ENCODE results near the gene ADGRA1. TPM values are rescaled to one million over a fixed set of nuclear protein-coding genes. Genes with fewer than 3 reads are reported as not detected.

Gene ADGRA1
- polyA plus RNA-seq, 2 of the 4 experiments (the other 2 are of a cell fraction) = not detected

GRCh38 chr10:133104068-133104962 lies 16.6 kb downstream of the ADGRA1 start:
- no peak for FAIRE-seq
- Histone ChIP-seq H3K27ac (no peak overlapping the region), H3K9me3 (peaks cover 16% of the 10 kb centered on the region; the same call in 2 of the 3 replicates), H3K4me2 (no peak overlapping the region), H3K4me3 (no peak overlapping the region), H3K4me1 (no peaks in the 10 kb centered on the region)
- TF ChIP-seq HOXA7 (CRISPR knock-in tag; IDR thresholded peaks at IDR 0.05) = no peak
- TF ChIP-seq POLR2AphosphoS2 (conservative IDR thresholded peaks at IDR 0.05; ENCODE audit: low read length) = no peak
- TF ChIP-seq E2F6 (IDR thresholded peaks at IDR 0.05; ENCODE audit: borderline replicate concordance, low read depth) = no peak
- no peak for TF ChIP-seq RFX5 (IDR thresholded peaks at IDR 0.05)
- TF ChIP-seq NR3C1 (IDR thresholded peaks at IDR 0.05) = no peak
- no peak for TF ChIP-seq ELK1 (IDR thresholded peaks at IDR 0.05; ENCODE audit: low read depth, low read length)
- no peak for TF ChIP-seq BHLHE40 (IDR thresholded peaks at IDR 0.05; ENCODE audit: low read depth, low read length)
- TF ChIP-seq MYC (IDR thresholded peaks at IDR 0.05; ENCODE audit: borderline replicate concordance, low read length) = no peak
- no peak for TF ChIP-seq TFCP2L1 (CRISPR knock-in tag; IDR thresholded peaks at IDR 0.05)
- no peak for TF ChIP-seq ZC3H11A (IDR thresholded peaks at IDR 0.05)
- no peak for TF ChIP-seq HOXB5 (CRISPR knock-in tag; IDR thresholded peaks at IDR 0.05)
- no peak for TF ChIP-seq HMGXB4 (CRISPR knock-in tag; IDR thresholded peaks at IDR 0.05; ENCODE audit: borderline replicate concordance)
- TF ChIP-seq TP53 (CRISPR knock-in tag; IDR thresholded peaks at IDR 0.05) = no peak
- TF ChIP-seq ESRRA (IDR thresholded peaks at IDR 0.05; ENCODE audit: borderline replicate concordance, low read length) = no peak
- TF ChIP-seq MAZ (IDR thresholded peaks at IDR 0.05; ENCODE audit: borderline replicate concordance, low read depth, low read length) = no peak
- CTCF ChIA-PET = interaction anchor here (0.6 to 2.0 kb wide), 3 partner anchors 10 to 42 kb away, joined by 3 to 4 read pairs (median 3); no protein-coding TSS in a partner anchor
- no peak for DNase-seq (ENCODE audit: low read depth in 1 of 2, low spot score in 1 of 2)
- 61% methylated on average over 29 of the region's 40 CpGs for WGBS (ENCODE audit: missing lambda C conversion rate)
- 0 out of 6 replicates have a peak, but pooled peaks of 1 of the 2 experiments have one; percentile 9 for ATAC-seq
- POLR2A ChIA-PET = no interaction called here

- Histone ChIP-seq H3K4me3 (no peak overlapping the region), H3K4me2 (no peak overlapping the region), H3K9me3 (peaks cover 16% of the 10 kb centered on the region; the same call in 2 of the 3 replicates), H3K27ac (no peak overlapping the region), H3K4me1 (0 out of 3 replicates have a peak, but pooled peaks cover 4% of the 10 kb centered on the region)
- TF ChIP-seq ELK1 (IDR thresholded peaks at IDR 0.05; ENCODE audit: low read depth, low read length) (no peak), ESRRA (IDR thresholded peaks at IDR 0.05; ENCODE audit: borderline replicate concordance, low read length) (no peak), PHF8 (IDR thresholded peaks at IDR 0.05; ENCODE audit: borderline replicate concordance, low read depth) (no peak), HDAC2 (IDR thresholded peaks at IDR 0.05) (no peak), KDM5A (IDR thresholded peaks at IDR 0.05) (no peak), EHF (CRISPR knock-in tag; IDR thresholded peaks at IDR 0.05) (no peak), USF2 (IDR thresholded peaks at IDR 0.05) (no peak), POLR2AphosphoS2 (conservative IDR thresholded peaks at IDR 0.05; ENCODE audit: low read length) (no peak), HOXB5 (CRISPR knock-in tag; IDR thresholded peaks at IDR 0.05) (no peak), ZC3H11A (IDR thresholded peaks at IDR 0.05) (no peak), CBX2 (IDR thresholded peaks at IDR 0.05; ENCODE audit: borderline replicate concordance, low read depth) (no peak), RARB (CRISPR knock-in tag; IDR thresholded peaks at IDR 0.05) (no peak)
- ChIA-PET CTCF (interaction anchor here (0.6 to 2.0 kb wide), 2 partner anchors 11 to 43 kb away, joined by 3 to 4 read pairs; no protein-coding TSS in a partner anchor), POLR2A (no interaction called here)
- 64% methylated on average over 23 of the region's 30 CpGs for WGBS (ENCODE audit: missing lambda C conversion rate)
- ATAC-seq = no peak
- no peak for DNase-seq (ENCODE audit: low read depth in 1 of 2, low spot score in 1 of 2)
- no peak for FAIRE-seq
Observed at GRCh38 chr10:133104963-133105640, 17.4 kb downstream of the ADGRA1 start.
